Measurements from ENCODE around the gene CDIP1.

- TF ChIP-seq NRF1 (conservative IDR thresholded peaks at IDR 0.05 in 1 of 2, IDR thresholded peaks at IDR 0.05 in 1 of 2) (no peak), POLR2AphosphoS5 (IDR thresholded peaks at IDR 0.05; ENCODE audit: control insufficient read depth, insufficient read depth, low read depth, low read length) (no peak), MTA2 (IDR thresholded peaks at IDR 0.05; ENCODE audit: low read depth) (no peak)
Observed at GRCh38 chr16:4561596-4561995, 23.0 kb upstream of the CDIP1 start.
